ENCODE results near the gene RAPH1. TPM values are rescaled to one million over a fixed set of nuclear protein-coding genes. Genes with fewer than 3 reads are reported as not detected.

Gene RAPH1
- total RNA-seq, 1 experiment from 2014 or later = 31.4 TPM

GRCh38 chr2:203463266-203463678 lies 71.8 kb downstream of the RAPH1 start:
- ChIA-PET CTCF (interaction anchor here (0.7 to 0.9 kb wide), 2 partner anchors 89 to 352 kb away, joined by 3 to 6 read pairs; no protein-coding TSS in a partner anchor), POLR2A (no interaction called here)
- Histone ChIP-seq H3K4me1 (ENCODE audit: control insufficient read depth, insufficient read depth, low read length) (no peaks in the 10 kb centered on the region), H3K4me3 (ENCODE audit: low read depth in 2 of 2, low read length in 2 of 2) (no peak overlapping the region), H3K36me3 (ENCODE audit: control insufficient read depth, insufficient read depth, low read length) (peaks cover 3% of the 10 kb centered on the region; the same call in 1 of the 2 replicates), H3K27ac (ENCODE audit: low read length) (no peak overlapping the region), H3K27me3 (ENCODE audit: control insufficient read depth, insufficient read depth, low read length) (no peaks in the 10 kb centered on the region), H3K9me3 (ENCODE audit: control insufficient read depth, insufficient read depth, low read depth, low read length) (no peaks in the 10 kb centered on the region)
- no peak for ATAC-seq
- BruUV-seq (replicated peaks) = no TSS peak
- DNase-seq (ENCODE audit: low read depth, low spot score) = no peak
- in situ Hi-C loops (cut with HindIII; ENCODE audit: low pct_unique_long_range_greater_than_20kb, low sequenced_read_pairs) = no loop called here
- TF ChIP-seq POLR2AphosphoS5 (IDR thresholded peaks at IDR 0.05; ENCODE audit: low read depth, low read length) (no peak), REST (IDR thresholded peaks at IDR 0.05; ENCODE audit: insufficient read depth in 1 of 2, low read depth in 2 of 2, low read length in 1 of 2) (no peak), TCF7L2 (IDR thresholded peaks at IDR 0.05; ENCODE audit: low read depth, low read length) (no peak), SIN3A (IDR thresholded peaks at IDR 0.05; ENCODE audit: borderline replicate concordance, insufficient read depth, low read depth, low read length) (no peak)
- TF ChIP-seq, protein P1, sequence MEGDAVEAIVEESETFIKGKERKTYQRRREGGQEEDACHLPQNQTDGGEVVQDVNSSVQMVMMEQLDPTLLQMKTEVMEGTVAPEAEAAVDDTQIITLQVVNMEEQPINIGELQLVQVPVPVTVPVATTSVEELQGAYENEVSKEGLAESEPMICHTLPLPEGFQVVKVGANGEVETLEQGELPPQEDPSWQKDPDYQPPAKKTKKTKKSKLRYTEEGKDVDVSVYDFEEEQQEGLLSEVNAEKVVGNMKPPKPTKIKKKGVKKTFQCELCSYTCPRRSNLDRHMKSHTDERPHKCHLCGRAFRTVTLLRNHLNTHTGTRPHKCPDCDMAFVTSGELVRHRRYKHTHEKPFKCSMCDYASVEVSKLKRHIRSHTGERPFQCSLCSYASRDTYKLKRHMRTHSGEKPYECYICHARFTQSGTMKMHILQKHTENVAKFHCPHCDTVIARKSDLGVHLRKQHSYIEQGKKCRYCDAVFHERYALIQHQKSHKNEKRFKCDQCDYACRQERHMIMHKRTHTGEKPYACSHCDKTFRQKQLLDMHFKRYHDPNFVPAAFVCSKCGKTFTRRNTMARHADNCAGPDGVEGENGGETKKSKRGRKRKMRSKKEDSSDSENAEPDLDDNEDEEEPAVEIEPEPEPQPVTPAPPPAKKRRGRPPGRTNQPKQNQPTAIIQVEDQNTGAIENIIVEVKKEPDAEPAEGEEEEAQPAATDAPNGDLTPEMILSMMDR (IDR thresholded peaks at IDR 0.05) = no peak
- intact Hi-C loops (cut with micrococcal nuclease; ENCODE audit: unreplicated experiment) = no loop called here

DNA sequence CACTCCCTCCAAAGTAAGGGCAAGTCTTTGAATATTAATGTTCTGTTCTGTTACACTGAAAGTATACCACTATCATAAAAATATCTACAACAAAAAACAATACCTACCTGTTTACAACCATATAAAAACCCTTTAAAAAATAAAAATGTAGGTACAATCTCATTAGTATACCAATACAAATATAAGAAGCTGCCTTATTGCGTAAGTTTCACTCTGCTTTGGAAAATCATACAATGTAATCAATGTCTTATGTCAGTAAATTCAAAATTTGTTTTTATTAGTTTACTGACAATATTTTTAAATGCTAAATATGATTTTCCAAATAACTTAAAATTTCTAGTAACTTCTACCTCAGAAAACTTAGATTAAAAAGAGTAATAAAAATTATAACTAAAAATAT lies 72.8 kb downstream of the RAPH1 start:
- H3K4me3 ChIP-seq (ENCODE audit: low read depth in 2 of 2, low read length in 2 of 2) = no peak overlapping the region
- no peak for ATAC-seq
- BruUV-seq (replicated peaks) = no TSS peak
- no peaks in the 10 kb centered on the region for H3K9me3 ChIP-seq (ENCODE audit: control insufficient read depth, insufficient read depth, low read depth, low read length)
- no peaks in the 10 kb centered on the region for H3K27me3 ChIP-seq (ENCODE audit: control insufficient read depth, insufficient read depth, low read length)
- CTCF ChIA-PET = no interaction called here
- DNase-seq (ENCODE audit: low read depth, low spot score) = no peak
- in situ Hi-C loops (cut with HindIII; ENCODE audit: low pct_unique_long_range_greater_than_20kb, low sequenced_read_pairs) (no loop called here), intact Hi-C loops (cut with micrococcal nuclease; ENCODE audit: unreplicated experiment) (no loop called here)
- POLR2A ChIA-PET = interaction anchor here (0.6 kb wide), 1 partner anchor 73 kb away, joined by 3 read pairs; no protein-coding TSS in a partner anchor
- H3K27ac ChIP-seq (ENCODE audit: low read length) = no peak overlapping the region
- no peaks in the 10 kb centered on the region for H3K4me1 ChIP-seq (ENCODE audit: control insufficient read depth, insufficient read depth, low read length)
- no peak for TF ChIP-seq SIN3A (IDR thresholded peaks at IDR 0.05; ENCODE audit: borderline replicate concordance, insufficient read depth, low read depth, low read length)
- TF ChIP-seq, protein P1 (IDR thresholded peaks at IDR 0.05) = no peak
- no peak for TF ChIP-seq REST (IDR thresholded peaks at IDR 0.05; ENCODE audit: insufficient read depth in 1 of 2, low read depth in 2 of 2, low read length in 1 of 2)
- TF ChIP-seq POLR2AphosphoS5 (IDR thresholded peaks at IDR 0.05; ENCODE audit: low read depth, low read length) = no peak
- TF ChIP-seq TCF7L2 (IDR thresholded peaks at IDR 0.05; ENCODE audit: low read depth, low read length) = no peak
- peaks cover 3% of the 10 kb centered on the region; the same call in 1 of the 2 replicates for H3K36me3 ChIP-seq (ENCODE audit: control insufficient read depth, insufficient read depth, low read length)

All from Panc1 (cell line).